ENCODE data around the gene IL7R.

DNA sequence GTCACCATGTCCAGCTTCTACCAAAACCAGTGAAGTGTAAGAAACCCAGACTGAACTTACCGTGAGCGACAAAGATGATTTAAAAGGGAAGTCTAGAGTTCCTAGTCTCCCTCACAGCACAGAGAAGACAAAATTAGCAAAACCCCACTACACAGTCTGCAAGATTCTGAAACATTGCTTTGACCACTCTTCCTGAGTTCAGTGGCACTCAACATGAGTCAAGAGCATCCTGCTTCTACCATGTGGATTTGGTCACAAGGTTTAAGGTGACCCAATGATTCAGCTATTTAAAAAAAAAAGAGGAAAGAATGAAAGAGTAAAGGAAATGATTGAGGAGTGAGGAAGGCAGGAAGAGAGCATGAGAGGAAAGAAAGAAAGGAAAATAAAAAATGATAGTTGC is 19.8 kb downstream of the IL7R start:
- TF ChIP-seq, protein P1, sequence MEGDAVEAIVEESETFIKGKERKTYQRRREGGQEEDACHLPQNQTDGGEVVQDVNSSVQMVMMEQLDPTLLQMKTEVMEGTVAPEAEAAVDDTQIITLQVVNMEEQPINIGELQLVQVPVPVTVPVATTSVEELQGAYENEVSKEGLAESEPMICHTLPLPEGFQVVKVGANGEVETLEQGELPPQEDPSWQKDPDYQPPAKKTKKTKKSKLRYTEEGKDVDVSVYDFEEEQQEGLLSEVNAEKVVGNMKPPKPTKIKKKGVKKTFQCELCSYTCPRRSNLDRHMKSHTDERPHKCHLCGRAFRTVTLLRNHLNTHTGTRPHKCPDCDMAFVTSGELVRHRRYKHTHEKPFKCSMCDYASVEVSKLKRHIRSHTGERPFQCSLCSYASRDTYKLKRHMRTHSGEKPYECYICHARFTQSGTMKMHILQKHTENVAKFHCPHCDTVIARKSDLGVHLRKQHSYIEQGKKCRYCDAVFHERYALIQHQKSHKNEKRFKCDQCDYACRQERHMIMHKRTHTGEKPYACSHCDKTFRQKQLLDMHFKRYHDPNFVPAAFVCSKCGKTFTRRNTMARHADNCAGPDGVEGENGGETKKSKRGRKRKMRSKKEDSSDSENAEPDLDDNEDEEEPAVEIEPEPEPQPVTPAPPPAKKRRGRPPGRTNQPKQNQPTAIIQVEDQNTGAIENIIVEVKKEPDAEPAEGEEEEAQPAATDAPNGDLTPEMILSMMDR (IDR thresholded peaks at IDR 0.05): no peak
- no peak for TF ChIP-seq POLR2A (IDR thresholded peaks at IDR 0.05)
- TF ChIP-seq EP300 (IDR thresholded peaks at IDR 0.05): no peak
